Activated gamma-delta T cell (primary cell): ENCODE results near the gene SLC25A24.
"Not testable (repeated sequence)": the region's sequence is repeated elsewhere in the genome, so short reads cannot be mapped to it uniquely, and the experiment has no call there.

Experiments used
- DNase-seq: peaks from one replicate; lab custom pipeline; 2025; lab: John Stamatoyannopoulos, UW

The SLC25A24 gene

DNA sequence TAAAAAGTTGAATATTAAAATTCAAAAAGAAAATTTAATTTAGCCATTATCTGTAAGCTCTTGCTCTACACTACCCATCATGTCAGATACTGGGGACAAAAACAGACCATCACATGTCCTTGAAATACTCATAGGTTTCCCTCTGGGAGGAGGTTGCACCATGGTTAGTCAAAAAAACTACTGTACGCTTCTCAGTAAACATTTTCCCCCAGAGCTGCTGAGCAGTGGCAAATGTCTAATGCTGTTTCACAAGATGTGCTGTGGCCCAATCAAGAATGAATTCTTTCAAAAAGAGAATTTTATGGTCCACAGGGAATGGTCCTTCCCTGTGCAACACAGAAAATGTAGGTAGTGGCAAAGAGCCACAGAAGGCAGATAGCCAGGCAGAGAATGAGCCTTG lies 6.1 kb downstream of the SLC25A24 start:
- DNase-seq, result no peak

DNA sequence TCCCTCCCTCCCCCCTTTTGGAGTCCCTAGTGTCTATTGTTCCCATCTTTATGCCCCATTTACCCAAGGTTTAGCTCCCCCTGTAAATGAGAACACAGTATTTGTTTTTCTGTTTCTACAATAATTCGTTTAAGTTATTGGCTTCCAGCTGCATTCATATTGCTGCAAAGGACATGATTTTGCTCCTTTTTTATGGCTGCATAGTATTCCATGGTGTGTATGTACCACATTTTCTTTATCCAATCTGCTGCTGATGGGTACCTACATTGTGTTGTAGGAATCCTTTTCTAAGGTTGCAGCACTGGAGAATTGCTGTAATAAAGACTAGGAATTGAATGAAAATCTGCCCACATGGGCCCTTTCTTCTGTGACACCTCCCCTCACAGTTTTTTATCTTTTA lies 6.8 kb downstream of the SLC25A24 start:
- no peak for DNase-seq

DNA sequence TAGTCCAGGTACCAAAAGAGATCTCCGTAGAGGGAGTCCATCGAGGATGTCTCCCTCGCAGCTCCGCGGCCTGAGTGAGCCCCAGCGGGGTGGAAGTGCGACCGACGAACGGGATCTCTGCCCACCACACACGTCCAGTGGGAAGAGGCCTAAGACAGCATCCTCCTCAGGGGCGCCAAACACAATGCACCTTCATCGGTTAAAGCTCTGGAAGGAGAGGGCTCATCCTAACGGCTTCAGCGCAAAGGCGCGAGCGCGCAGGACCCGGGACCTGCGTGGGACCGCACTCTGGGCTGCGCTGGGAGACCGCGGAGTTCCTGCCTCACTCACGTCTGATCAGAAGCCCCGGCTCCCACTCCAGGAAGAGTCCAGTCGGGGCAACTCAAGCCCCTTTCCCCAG lies 7.6 kb downstream of the SLC25A24 start:
- no peak for DNase-seq

DNA sequence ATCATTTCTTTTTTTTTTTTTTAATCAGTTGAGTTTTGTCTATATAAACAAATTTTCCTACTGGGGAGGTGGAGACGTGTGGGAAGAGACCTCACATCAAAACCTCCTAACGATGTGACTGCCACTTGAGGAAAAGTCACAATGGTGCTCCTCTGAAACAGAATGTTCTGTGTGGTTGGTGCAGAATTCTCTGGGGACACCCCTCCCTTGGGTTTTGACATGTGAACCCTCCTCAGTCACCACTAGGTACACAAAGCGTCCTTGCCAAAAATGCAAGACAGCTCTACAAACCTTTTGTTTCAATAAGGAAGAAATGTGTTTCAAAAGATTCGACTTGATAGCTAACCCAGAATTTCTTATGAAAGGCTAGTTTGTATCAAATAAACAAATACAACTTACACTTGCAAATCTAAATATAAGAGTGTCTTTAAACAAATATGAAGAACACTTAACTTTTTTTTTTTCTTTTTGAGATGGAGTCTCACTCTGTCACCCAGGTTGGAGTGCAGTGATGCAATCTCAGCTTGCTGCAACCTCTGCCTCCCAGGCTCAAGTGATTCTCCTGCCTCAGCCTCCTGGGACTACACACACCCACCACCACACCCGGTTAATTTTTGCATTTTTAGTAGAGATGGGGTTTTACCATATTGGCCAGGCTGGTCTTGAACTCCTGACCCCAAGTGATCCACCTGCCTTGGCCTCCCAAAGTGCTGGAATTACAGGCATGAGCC lies 9.3 kb downstream of the SLC25A24 start:
- DNase-seq, result no peak

DNA sequence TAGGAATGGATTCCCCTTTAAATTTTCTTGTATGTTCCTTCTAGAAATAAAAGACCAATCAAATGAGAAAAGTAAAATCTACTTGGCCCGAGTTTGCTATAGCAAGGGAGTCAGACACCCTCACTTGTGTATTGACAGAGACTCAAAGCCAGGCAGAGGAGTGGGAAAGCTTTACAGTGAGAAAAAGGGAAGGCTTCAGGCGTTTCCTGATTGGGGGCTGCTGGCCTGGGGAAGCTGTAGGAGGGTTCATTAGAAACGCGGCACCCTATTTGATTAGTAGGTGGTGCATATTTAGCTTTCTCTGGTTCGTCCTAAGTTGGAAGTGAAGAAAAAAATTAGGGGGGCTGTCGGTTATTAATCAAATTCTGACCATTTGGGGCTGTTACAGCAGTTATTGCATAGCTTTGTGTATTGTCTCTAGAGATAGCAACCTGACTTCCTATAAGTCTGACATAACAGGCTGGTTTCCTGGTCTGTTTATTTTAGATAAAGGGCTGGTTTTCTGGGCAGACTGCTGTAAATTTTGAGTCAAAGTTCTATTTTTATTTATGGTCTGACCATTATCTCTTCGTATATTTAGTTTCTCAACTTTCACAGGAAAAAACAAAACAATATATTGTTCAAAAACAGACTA lies 10.0 kb downstream of the SLC25A24 start:
- DNase-seq, result no peak

DNA sequence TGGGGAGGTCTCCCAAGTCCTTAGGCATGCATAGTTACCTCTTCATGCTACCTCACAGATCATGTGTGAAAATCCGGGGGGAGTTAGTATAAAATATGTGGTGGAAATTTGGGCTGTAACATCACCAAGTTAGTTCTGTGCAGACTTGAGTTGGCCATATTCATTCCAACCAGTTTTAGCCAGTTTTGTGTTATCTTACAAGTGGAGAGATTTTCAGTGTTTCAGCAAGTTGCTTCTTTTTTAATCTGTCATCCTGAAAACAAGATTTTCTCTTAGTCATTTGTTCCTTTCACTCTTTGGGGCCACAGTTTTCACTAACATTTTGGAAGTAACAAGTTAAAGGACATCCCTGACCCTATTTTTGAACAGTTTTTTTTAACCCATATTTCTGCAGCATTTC lies 11.3 kb downstream of the SLC25A24 start:
- DNase-seq, result no peak

DNA sequence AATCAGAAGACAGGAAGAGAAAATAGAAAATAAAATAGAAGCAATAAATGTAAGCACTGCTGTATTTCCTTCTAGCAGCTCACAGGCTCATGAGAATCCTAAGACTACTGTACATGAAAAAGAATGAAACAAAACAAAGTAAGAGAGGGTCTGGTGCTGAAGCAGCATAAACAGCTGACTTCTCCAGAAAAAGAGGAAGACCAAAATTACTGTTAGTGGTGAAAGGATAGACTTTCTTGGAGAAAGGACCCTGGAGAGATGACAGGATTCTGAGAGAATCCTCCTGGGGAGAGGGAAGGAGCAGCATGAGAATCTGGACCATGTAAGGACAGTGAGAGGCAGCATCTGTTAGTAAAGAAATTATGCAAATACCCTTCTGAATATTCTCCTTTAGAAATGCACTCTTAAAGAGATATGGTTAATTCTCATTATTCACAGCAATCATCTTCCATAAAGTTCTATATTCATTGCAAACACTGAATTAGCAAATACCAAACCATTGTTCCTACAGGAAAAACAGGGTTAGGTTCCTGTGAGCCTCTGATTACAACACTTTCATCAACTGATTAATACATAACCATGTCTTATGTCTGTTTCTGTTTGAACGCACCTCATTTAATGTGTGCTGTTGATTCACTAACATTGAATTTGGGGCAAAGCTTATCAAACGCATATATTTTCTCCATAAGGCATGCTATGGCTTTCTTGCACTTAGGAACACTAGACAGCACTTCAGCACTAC lies 17.0 kb downstream of the SLC25A24 start:
- DNase-seq, result no peak

DNA sequence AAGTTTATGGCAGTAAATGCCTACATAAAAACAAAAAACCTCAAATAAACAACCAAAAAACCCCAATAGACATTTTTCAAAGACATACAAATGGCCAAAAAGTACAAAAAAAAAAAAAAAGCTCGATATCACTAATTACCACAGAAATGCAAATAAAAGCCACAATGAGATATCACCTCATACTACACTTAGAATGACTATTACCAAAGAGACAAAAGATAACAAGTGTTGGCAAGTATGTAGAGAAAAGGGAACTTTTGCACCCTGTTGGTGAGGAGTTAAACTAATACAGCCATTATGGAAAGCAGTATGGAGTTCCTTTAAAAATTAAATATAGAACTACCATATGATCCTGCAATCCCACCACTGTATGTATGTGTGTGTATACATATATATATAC lies 21.1 kb downstream of the SLC25A24 start:
- DNase-seq, result no peak

DNA sequence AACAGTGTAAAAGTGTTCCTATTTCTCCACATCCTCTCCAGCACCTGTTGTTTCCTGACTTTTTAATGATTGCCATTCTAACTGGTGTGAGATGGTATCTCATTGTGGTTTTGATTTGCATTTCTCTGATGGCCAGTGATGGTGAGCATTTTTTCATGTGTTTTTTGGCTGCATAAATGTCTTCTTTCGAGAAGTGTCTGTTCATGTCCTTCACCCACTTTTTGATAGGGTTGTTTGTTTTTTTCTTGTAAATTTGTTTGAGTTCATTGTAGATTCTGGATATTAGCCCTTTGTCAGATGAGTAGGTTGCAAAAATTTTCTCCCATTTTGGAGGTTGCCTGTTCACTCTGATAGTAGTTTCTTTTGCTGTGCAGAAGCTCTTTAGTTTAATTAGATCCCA lies 37.7 kb downstream of the SLC25A24 start:
- not testable (repeated sequence) for DNase-seq

DNA sequence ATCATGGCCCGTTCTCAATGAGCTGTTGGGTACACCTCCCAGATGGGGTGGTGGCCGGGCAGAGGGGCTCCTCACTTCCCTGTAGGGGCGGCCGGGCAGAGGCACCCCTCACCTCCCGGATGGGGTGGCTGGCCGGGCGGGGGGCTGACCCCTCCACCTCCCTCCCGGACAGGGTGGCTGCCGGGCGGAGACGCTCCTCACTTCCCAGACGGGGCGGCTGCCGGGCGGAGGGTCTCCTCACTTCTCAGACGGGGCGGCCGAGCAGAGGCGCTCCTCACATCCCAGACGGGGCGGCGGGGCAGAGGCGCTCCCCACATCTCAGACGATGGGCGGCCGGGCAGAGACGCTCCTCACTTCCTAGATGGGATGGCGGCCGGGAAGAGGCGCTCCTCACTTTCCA lies 40.2 kb downstream of the SLC25A24 start:
- DNase-seq, result not testable (repeated sequence)

DNA sequence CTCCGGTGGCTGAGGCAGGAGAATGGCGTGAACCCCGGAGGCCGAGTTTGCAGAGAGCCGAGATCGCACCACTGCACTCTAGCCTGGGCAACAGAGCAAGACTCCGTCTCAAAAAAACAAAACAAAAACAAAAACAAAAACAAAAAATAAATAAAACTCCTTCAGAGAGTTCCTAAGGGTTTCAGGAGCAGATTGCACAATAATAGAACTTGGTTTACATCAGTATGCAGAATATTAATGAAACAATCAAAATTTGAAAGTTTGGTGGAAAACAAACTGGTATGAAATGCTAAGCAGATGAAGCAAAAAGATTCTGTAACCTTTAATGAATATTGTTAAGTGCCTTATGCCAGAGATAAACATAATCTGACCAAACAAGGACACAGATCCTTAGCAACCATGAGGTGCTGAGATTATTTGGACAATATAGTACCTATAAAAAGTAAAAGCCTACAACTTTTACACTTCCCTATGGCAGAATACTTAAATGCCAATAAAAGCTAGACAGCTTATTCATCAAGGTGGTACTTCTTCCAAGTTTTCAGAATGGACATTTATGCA lies 41.2 kb downstream of the SLC25A24 start:
- DNase-seq, result no peak

DNA sequence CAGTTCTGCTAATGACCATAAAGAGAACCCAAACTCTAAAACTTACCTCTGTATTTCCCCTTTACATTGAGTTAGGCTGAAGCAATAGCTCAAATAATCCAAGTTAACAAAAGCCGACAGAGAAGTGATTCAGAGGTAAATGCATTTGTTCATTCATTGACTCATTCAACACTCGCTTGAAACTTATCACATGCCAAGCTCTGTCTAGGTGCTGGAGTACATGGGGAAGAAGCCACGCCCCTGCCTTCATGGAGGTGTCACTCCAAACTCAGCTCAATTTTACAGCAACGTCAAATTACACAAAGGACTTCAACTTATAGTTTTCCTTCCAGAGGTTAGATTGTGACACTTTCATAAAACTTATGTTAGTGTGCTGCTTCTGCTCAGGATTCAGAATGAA lies 45.8 kb downstream of the SLC25A24 start:
- no peak for DNase-seq

DNA sequence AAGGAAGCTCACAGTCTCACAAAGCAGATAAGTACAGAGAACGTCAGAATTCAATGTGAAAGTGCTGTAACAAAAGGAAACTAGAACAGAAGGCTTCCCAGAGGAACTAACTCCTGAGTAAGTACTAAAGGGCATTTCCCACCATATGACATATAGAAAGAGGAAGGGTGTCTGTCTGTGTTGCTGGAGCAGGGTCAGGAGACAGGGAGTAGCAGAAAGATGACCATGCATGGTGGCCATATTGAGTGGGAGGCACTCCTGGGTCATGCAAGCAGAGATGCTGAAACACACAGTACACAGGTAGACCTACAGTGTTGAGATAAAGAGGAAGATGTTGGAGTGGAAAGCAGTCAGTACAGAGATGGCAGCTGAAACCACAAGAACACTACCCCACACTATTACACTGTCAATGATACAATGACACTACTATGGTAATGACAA lies 47.3 kb downstream of the SLC25A24 start:
- no peak for DNase-seq

DNA sequence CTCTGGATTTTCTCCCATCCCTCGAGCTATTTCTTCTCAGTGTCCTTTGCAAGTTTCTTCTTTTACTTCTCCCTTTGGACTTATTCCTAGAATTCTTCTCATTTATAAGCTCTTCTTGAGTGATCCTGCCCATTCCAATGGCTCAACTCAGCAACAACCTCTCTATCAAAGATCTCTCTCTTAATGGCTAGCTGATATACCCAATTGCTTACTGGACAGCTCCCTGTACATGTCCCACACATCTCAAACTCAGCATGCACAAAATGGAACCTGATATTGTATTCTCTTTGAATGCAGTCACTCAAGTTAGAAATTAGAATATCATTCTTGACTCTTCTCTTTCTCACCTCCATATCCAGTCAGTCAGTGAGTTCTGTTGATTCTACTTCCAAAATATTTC lies 48.6 kb downstream of the SLC25A24 start:
- DNase-seq, result no peak

DNA sequence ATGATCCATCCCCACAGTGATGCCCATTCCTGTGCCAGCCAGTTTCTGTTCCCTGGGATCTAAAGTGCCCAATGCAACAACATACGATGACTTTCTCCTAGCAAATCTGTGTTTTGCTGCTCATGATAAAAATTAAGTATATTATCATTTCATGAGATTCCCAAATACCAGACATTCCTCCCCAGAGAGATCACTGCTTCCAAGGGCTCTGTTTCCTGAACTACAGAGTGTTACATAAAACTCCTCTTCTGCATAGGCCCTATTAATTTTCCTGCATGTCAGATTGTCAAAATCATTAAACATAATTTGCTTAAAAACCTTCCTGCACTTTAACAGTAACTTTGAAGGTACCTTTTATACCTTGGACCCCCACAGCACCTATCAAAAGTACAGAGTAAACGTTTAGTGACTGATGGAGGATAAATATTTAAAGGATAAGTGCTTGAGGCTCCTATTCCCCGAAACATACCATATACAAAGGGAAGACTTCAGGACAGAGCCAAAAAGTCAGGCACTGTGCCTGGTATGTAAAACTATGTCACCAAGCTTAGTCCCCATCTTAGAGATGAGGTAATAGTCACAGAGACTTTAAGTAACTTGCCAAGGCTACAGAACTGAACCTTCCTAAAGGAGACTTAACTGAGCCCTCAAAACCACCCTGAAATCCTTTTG lies 50.2 kb downstream of the SLC25A24 start:
- DNase-seq, result no peak

DNA sequence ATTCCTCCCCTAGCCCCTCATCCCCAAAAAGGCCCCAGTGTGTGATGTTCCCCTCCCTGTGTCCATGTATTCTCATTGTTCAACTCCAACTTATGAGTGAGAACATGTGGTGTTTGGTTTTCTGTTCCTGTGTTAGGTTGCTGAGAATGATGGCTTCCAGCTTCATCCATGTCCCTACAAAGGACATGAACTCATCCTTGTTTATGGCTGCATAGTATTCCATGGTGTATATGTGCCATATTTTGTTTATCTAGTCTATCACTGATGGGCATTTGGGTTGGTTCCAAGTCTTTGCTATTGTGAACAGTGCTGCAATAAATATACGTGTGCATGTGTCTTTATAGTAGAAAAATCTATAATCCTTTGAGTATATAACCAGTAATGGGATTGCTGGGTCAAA lies 55.6 kb downstream of the SLC25A24 start:
- DNase-seq, result not testable (repeated sequence)

DNA sequence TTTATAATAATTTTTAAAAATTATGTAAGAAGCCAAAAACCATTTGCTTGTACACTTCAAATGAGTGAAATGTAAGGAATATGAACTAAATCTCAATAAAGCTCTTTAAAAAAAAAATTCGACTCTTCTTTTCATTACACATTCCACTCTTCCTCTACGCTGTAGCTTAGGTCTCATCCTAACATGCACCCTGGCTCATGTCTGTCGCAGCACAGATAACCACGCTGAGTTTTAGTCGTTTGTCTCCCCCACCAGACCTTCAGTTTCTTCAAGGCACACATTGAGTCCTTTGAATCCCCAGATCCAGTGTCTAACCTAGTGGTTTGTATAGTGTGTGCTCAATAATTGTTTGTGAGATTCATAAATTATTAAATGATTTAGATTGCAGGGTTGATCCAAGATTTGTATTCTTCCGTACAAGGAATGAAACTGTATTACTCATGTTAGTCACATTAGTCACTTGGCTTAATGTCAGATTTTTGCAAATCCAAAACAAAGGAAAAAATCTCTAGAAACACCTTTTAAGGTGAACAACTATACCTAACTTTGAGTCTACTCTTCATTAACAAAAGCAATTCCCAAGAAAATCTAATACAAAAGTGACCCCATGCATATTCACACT lies 57.3 kb downstream of the SLC25A24 start:
- no peak for DNase-seq

DNA sequence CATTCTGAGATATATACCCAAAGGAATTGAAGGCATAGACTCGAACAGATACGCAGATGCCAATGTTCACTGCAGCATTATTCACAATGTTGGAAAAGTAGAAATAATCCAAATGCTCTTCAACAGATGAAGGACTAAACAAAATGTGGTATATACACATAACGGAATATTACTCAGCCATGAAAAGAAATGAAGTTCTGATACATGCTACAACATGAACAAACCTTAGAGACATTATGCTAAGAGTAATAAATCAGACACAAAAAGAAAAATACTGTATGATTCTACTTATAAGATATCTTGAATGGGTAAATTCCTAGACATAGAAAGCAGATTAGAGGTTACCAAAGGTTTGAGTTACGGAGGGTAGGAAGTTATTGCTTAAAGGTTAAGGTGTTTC lies 57.9 kb downstream of the SLC25A24 start:
- no peak for DNase-seq

DNA sequence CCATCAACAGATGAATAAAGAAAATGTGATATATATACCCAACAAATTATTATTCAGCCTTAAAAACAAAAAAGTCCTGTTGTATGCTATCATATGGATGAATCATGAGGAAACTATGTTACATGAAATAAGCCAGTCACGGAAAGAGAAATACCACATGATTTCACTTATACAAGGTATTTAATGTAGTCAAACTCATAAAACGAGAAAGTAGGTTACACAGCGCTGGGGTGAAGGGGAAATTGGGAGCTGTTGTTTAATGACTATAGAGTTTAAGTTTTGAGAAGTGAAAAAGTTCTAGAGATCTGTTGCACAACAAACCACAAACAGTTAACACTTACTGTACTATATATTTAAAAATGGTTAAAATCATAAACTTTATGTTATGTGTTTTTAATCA lies 58.5 kb downstream of the SLC25A24 start:
- DNase-seq, result no peak

DNA sequence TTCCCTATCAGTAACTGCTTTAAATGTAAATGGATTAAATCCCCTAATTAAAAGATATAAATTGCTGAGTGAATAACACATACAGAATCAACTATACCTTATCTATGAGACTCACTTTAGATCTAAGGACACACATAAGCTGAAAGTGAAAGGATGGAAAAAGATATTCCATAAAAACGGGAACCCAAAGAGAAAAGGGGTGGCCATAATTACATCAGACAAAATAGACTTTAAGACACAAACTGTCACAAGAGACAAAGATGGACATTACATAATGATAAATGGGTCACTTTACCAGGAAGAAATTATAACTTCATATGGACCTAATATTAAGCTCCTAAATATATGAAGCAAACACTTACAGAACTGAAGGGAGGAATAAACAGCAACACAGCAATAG lies 59.2 kb downstream of the SLC25A24 start:
- no peak for DNase-seq

DNA sequence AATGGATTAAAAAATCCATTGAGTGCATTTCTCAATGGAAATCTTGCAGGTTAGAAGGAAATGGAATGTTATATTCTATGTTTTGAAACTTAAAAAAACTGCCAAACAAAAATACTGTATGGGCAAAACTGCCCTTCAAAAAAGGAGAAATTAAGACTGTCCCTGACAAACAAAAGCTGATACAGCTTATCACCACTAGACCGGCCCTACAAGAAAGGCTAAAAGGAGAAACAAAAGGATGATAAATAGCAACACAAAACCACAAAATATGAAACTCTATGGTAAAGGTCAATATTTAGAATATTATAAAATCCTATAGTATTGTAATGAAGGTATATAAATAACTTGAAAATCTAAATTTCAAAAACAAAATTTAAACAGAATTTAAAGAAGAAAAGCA lies 60.0 kb downstream of the SLC25A24 start:
- no peak for DNase-seq

DNA sequence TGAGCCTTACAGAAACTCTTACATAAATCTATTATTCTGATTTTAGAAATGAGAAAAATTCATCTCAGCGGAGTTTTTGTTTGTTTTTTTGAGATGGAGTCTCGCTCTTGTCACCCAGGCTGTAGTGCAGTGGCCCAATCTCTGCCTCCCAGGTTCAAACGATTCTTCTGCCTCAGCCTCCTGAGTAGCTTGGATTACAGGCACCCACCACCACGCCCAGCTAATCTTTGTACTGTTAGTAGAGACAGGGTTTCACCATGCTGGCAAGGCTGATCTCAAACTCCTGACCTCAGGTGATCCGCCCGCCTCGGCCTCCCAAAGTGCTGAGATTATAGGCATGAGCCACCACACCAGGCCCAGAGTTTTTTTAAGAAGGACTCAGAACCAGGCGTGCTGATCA lies 60.6 kb downstream of the SLC25A24 start:
- DNase-seq, result not testable (repeated sequence)
